ENCODE results near the gene ARHGAP5. TPM values are rescaled to one million over a fixed set of nuclear protein-coding genes. Genes with fewer than 3 reads are reported as not detected.
A peak's percentile ranks its signal among the peaks of the same experiment; 100 is the strongest.

The ARHGAP5 gene, protein sequence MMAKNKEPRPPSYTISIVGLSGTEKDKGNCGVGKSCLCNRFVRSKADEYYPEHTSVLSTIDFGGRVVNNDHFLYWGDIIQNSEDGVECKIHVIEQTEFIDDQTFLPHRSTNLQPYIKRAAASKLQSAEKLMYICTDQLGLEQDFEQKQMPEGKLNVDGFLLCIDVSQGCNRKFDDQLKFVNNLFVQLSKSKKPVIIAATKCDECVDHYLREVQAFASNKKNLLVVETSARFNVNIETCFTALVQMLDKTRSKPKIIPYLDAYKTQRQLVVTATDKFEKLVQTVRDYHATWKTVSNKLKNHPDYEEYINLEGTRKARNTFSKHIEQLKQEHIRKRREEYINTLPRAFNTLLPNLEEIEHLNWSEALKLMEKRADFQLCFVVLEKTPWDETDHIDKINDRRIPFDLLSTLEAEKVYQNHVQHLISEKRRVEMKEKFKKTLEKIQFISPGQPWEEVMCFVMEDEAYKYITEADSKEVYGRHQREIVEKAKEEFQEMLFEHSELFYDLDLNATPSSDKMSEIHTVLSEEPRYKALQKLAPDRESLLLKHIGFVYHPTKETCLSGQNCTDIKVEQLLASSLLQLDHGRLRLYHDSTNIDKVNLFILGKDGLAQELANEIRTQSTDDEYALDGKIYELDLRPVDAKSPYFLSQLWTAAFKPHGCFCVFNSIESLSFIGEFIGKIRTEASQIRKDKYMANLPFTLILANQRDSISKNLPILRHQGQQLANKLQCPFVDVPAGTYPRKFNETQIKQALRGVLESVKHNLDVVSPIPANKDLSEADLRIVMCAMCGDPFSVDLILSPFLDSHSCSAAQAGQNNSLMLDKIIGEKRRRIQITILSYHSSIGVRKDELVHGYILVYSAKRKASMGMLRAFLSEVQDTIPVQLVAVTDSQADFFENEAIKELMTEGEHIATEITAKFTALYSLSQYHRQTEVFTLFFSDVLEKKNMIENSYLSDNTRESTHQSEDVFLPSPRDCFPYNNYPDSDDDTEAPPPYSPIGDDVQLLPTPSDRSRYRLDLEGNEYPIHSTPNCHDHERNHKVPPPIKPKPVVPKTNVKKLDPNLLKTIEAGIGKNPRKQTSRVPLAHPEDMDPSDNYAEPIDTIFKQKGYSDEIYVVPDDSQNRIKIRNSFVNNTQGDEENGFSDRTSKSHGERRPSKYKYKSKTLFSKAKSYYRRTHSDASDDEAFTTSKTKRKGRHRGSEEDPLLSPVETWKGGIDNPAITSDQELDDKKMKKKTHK (N-terminal part only)
- 453 TPM for total RNA-seq

DNA sequence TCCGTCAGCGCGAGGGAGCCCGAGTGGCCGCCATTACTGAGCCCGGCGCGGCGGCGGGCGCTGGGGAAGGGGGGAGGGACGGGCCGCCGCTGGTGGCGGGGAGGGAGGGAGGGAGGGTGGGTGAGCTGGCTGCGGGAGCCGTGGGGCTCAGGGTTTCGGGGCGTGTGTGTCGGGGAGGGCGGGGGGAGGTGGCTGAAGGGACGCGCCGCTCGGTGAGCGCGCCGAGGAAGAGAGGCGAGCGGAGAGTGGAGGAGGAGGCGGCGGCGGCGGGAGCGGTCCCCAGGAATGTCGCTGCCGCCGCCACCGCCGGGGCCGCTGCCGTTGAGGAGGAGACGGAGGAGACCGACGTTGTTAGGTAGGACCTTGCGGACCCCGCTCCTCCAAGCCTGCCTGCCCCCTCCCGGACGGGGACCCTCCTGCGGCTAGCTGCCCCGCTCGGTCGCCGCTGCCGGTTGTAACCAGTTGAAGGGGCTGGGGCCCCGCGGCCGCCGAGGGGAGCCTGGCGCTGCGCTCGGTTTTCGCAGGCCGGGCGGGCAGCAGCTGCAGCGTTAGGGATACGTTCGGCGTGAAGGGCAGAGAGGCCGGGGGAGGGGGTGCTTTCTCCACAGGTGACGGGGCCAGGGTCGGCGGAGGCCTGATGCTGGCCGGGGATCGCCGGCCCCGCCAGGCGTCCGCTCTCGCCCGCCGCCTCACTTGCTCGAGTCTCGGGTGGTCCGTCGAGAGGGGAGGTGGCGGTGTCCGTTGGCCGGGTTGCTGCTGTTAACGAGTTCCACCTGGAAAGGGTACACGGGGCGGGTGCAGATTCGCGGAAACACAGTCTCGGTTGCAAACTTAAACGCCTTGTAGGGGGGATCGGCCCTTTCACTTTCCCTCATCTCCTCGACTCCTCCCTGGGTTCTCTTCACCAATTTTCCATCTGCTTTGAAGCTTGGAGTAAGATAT is at the start of gene ARHGAP5:
Gene ARHGAP5, plus strand, starts transcription at position 224 of the 942 bp plus-strand sequence. CDS start 13,366 bp downstream, outside the sequence.
- peak; percentile 42 for DNase-seq

DNA sequence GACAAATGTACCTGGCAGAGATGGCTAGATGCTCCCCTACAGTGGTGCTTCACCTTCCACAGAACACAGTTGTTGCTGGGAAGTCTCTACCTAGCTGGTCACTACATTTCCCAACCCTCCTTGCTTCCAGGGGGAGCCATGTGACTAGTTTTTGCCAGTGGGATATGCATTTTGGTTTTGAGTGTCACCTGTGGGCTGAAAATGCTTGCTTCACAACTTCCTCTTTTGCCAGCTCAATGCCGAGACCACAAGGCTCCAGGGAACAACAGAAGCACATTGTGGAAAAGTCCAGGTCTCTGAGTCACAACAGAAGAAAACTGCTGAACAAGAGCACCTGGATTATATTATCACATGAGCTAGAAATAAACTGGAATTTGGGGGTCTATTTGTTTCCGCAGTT is 48.5 kb upstream of the ARHGAP5 start:
- DNase-seq: no peak

DNA sequence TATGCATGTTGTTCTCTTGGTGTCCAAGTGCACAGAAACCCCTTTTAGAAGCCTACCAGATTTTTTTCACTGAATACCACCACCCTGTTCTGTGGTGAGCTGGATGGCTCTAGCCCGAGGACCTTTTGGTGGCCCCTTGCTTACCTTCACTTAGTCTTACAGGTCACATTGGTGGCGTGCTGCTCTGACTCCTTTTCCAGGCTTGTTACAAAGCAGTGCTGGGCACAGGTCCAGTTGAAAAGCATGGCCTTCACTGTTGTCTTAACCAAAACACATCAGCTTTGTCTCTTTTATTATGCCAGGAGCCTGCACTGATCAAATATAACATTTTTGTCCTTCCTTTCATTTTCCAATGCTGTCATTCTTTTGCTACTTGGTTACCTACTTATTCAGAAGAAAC is 43.6 kb upstream of the ARHGAP5 start:
- DNase-seq: no peak

DNA sequence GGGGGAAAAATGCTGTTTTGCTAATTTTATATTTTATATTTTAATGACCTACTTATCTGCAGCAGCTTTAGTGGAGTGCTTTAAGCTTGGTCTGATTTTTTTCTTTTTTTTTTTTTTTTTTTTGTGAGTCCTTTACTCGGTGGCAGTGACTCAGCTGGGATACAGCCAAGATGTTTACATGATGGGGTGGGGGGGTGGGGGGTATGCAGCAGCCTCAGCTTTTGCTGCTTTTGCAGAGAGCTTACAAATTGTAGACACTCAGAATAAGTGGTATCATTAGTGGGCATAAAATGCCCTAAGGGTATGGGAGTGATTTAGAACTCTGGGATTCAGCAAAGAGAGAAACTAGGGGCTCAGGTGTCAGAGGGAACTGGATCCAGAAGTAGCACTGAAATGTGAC is 38.2 kb upstream of the ARHGAP5 start:
- DNase-seq: no peak

DNA sequence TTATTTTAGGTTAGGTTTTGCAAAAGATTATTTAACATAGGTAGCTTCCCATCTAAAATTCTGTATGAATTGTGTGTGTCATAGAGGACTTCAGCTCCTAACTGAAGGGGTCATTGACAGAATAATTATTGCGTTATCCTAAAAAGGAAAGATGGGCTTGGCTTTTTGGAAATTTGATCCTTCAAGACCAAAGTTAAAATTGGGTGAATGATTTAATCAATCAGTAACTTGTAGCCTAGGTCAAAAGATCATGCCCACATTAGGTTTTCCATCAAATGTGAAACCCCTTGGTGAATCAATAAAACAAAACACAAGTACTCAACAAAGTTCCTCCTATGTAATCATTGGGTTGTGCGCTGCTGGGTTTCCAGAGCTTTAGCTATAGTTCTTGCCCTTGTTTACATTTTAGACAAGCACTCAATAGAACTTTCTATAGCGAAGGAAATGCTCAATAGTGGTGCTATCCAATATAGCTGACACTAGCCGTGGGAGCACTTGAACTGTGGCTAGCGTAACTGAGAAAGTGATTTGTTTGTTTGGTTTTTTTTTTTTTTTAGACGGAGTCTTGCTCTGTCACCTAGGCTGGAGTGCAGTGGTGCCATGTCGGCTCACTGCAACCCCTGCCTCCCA is 37.6 kb upstream of the ARHGAP5 start:
- DNase-seq: no peak

DNA sequence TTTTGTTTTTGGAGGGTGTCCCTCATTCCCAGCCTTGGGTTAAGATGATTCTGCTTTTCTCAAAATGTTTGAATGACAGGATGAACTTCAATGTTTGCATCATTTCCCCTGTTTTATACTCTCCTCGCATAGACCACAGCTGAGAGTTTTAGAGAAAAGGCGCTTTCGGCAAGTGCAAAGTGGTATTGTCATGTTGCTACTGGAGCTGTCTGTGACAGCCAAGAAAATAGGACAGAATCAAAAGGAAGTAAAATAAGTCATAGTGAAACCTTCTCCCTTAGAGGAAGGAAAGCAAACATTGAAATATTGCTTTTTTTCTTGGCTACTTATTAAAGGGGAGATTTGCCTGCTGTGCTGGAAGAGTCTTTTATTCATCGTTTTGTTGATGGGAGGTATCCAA is 33.5 kb upstream of the ARHGAP5 start:
- DNase-seq: no peak

DNA sequence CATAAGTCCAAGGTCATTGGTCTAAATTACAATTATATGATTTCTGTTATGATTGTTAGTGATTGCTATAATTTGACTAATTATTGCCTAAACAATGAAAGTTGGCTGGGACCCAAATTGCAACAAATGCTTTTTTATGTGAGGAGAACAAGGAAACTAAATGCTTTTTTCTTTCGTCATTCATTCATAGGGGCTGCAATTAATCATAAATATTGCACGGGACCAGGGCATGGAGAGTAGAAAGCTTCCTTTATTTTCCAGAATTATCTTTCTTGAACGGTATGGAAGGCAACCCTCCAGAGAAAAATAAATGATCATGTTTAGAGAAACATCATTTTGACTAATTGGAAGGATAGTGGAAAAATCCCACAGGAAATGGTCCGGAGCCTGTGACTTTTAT is 32.6 kb upstream of the ARHGAP5 start:
- no peak for DNase-seq

DNA sequence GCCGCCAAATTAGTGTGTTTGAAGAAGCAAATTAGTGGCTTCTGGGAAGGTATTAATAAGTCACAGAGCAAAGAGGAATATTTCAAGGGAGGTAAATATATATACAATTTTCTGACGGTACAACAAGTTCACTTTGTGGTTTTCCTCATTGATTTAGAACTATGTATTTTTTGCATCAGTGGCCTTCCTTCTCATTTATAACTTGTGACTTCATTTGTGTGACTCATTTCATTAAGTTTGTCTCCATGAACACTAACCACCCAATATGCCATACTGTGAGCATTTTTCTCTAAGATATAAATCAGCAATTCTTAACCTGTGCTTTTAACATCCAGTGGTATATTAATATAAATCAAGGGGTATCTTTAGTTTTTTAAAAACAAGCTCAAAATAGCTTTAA is 29.3 kb upstream of the ARHGAP5 start:
- DNase-seq: no peak

DNA sequence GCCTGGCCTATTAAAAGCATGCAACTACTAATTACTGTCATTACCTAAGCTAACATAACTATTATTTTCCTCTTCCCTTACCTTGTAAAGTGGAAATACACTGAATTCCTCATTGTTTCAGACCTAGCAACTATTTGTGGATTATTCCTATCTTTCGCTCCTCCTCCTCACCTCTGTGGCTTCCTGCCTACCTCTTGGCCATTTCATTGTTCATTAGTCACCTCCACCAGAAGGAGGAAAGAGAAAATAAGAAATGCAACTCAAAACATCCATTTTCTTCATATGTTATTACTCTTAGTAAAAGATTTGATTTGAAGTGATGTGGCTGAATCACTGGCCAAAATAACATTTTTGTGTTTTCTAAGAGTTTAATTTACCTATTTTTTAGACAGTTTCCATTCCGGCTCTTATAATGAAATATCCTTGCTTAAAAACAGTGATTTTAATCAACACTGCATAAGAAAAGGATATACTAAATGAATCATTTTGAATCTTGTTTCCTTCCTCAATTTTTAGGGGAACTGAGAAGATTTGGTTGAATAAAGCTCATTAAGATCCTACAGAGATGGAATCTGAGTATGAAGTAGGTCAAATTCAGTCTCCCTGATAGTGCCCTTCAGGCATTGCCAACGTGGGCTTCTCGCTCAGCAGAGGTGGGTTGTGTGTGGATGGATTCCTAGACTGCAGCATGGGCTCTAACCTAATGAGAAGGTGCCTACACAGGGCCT is 27.6 kb upstream of the ARHGAP5 start:
- no peak for DNase-seq

DNA sequence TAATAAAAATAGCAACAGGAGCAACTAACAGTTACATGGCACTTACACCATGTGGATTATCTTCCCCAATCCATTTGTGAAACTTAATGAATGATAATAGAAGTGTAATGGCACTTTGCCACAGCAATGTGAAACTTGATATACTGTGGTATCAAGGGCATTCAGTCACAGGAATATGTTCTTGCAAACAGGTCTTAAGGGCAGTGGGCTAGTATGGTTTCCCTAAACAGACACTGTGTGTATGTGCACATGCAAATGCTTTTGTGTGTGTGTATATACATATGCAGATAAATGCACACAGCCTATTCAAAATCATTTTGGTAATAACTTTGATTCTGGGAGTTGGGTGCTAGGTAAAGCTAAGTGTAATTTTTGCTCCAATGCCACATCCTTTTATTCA is 26.2 kb upstream of the ARHGAP5 start:
- no peak for DNase-seq

DNA sequence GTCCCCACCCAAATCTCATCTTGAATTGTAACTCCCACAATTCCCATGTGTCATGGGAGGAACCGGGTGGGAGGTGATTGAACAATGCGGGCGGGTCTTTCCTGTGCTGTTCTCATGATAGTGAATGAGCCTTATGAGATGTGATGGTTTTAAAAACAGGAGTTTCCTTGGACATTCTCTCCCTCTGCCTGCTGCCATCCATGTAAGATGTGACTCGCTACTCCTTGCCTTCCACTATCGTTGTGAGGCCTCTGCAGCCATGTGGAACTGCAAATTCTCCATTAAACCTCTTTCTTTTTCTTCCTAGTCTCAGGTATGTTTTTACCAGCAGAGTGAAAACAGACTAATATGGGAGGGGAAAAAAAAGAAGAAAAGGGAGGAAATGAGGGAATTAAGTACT is 22.6 kb upstream of the ARHGAP5 start:
- no peak for DNase-seq

DNA sequence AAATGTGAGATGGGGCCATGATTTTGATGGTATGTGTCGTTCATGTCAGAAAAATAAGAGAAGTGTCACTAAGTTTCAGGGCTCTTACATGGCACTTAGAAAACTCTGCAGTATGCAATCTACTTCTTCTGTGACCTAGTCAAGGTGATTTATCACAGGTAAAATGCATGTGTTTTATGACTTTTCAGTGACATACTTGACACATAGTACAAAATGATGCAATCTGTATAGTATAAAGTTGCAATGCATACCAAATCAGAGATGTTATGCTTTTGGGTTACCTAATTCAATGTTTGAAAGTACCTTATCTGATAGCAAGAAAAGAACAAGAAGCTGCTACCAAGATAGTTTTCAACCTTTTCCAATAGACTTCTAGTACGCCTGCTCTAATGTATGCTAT is 21.9 kb upstream of the ARHGAP5 start:
- DNase-seq: no peak

DNA sequence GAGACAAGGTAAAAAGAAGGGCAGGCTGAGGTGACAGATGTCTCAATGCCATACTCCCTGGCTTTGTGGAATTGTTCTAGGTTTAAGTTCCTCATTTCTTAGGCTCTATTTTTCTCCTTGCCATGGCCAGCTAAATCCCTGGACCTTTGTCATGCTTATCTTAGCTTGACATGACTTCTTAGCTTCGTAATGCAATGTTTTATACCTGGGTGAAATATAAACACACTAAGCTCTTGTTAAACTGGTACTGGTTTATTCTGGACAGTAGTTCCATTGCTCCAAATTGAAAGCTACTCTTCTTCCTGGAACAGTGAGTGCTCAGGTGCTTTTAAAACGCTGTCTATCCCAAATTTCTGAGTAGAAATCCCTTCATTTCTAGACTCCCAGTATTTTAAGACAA is 17.4 kb upstream of the ARHGAP5 start:
- DNase-seq: no peak

DNA sequence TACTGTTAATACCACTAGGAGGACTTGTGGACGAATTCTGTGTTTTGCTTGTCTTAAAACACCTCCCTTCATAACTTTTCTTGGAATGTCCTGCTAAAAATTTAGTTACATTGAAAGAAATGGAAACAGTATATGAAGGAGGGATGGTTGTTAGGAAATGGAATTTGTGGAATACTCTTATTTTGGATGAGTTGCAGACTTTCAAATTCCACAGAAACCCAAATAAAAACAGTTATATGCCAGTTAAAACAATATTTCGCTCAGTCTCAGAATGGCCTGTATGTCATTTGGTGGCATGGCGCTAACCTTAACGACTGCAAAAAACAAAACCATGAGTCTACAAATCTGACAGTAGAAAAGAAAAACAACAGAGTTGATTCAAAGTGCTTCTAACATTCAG is 12.2 kb upstream of the ARHGAP5 start:
- no peak for DNase-seq

DNA sequence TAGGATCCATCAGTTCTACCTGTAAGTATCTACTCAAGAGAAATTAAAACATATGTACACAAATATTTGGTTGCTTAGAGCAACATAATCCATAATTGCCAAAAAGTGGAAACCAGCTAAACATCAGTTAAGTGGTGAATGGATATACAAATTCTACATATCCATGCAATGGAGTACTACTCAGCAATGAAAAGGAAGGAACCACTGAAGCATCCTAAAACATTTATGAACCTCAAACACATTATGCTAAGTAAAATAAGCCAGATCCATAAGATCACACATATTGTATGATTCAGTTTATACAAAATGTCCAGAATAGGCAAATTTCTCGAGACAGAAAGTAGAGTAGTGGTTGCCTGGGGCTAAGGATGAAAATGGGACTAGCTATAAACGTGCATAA is 8.4 kb upstream of the ARHGAP5 start:
- no peak for DNase-seq

DNA sequence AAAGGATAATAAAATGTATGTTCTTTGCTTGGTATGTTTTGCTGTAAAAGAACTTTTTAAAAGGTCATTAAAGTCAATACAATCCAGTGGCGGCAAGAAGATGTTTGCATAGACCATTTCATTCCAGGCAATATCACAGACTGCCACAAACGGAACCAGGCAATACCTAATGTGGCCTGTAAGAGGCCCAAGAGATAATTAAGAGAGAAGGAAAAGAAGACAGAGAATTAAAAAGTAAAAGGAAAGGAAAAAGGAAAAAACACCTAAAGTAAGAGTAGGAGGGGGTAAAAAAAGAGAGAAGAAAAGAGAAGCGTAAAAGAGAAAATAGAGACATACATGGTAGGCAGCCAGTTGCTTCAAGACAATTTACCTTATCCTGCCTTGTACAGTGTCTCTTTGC is 6.8 kb upstream of the ARHGAP5 start:
- no peak for DNase-seq

DNA sequence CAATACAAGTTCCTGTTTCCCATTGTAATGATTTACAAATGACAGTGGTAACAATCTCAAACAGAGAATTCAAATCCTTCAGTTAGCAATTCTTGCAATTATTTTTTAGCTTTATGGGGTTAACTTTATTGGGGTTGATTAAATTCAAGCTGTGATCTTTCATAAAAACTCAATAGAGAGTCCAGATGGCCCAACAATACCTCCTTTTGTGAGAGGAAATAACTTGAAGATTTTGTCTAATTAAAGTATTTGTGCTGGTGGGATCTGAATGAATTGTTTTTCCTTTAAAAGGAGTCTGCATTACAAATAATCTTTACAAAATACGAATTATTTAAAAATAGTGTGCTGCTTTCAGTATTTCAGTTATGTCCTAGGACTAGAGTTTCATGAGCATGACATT is 4.4 kb upstream of the ARHGAP5 start:
- DNase-seq: no peak

DNA sequence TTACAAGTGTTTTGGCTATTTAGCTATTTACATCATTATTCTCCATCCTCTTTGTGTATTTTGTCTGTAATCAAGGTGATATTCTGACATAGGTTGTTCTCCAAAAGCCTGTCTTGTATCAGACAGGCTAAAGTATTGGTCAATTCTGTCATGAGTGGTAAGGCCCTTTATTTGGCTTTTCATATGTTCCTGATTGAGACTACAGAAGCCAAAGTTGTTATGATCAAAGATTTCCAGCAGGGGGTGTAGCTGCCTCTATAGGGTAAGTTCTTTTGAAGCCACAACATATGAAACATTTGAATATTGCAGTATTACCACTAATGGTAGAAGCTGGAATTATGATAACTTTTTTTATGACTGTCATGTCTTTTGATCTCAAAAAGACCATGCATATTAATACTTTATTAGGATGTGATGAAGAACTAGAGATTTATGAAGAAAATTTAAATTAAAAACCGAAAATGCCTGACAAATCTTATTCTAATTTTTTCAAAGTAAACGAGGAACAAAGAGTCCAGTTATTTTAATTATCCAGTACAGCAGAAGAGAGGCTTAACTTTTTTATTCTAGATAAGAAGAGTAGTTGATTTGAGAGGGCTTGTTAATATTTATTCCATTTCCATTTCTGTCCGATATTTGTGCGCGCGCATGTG is 3.4 kb upstream of the ARHGAP5 start:
- DNase-seq: no peak

DNA sequence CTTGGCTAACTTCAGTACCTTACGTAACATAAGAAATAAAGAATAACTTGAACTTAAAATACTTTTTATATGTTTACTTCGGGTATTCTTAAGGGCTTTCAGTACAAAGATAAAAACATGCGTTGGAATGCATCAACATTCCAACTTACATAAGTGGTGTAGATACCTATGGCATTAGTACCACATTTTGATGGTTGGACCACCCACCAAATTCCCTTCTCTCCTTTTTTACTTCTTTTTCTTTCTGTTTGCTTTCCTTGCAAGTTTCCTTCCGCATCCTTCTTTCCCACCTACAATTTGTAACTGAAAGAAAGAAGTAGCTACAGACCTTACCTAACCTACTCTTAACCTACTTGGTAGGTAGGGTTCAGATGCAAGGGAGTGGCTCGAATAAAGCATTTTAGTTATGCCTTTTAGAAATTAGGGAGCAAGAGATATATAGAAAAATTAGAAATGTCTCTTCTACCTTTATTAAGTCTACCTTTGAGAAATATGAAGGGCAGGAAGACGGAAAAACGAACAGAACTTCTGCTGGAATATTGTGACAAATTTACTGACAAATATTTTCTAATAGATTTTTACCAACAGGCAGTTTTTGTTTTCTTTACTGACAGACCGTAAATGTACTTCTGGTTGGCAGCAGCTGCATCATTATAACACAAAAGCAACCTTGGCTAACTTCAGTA is 2.1 kb upstream of the ARHGAP5 start:
- DNase-seq: no peak

All from occipital lobe (tissue), 2 donors.